Body of pancreas (tissue), 4 donors: ENCODE data around the gene GPR156. TPM values are rescaled to one million over a fixed set of nuclear protein-coding genes. Genes with fewer than 3 reads are reported as not detected.

Source experiments
- ATAC-seq: fragments of 150-250 bp; one replicate; pipeline ENCODE4 v1.9.1; 2016
- DNase-seq, 4 donors: peaks; one replicate each; pipeline ENCODE4 v3.0.0-alpha.2; 2019
- H3K27ac ChIP-seq, 4 donors: fragments of 200-600 bp; sonication (generic); 1 replicate in 3 of 4; 2 replicates in 1 of 4; pipeline versions ENCODE4 v1.5.1 to v1.6.1; 2016 to 2019; ENCODE audit warnings: mild to moderate bottlenecking in 1 of 4, mixed read lengths in 1 of 4, moderate library complexity in 1 of 4
- H3K27me3 ChIP-seq, 2 donors: fragments of 200-600 bp; sonication (generic); one replicate each; pipeline ENCODE4 v1.6.0; 2016; ENCODE audit warnings: mild to moderate bottlenecking in 1 of 2
- H3K36me3 ChIP-seq, 2 donors: fragments of 200-600 bp; sonication (generic); replicated peaks in 1 of 2; 2 replicates each; pipeline ENCODE4 v1.5.1; 2016; ENCODE audit warnings: low read depth in 2 of 2; ENCODE audit not compliant: insufficient read depth in 1 of 2
- H3K4me1 ChIP-seq: fragments of 200-600 bp; sonication (generic); one replicate; pipeline ENCODE4 v1.6.0; 2016
- H3K4me3 ChIP-seq, 2 donors: fragments of 200-600 bp; sonication (generic); 1 replicate in 1 of 2; 2 replicates in 1 of 2; pipeline ENCODE4 v1.5.1; 2016 to 2019
- H3K9me3 ChIP-seq, 3 donors: fragments of 200-600 bp; sonication (generic); 1 replicate in 2 of 3; 2 replicates in 1 of 3; pipeline ENCODE4 v1.5.1; 2016
- POLR2A ChIP-seq, 3 donors: fragments of 450-650 bp; IDR thresholded peaks; one replicate each; pipeline ENCODE4 v1.6.1; 2016; ENCODE audit warnings: antibody characterized with exemption in 3 of 3, mild to moderate bottlenecking in 2 of 3
- WGBS, 2 donors: methylation state at CpG; one replicate each; pipeline ENCODE4 v1.1.5; 2017; 5-methylcytosine and 5-hydroxymethylcytosine counted together
- intact Hi-C: fragments of 100-400 bp; cut with DNase I; formaldehyde crosslinking; loops from one replicate; pipeline ENCODE4 v1.15.1; 2023
- total RNA-seq, 2 donors: library from RNA; depleted of rRNA; stranded (reverse); fragments of >200 nt; gene quantifications; one replicate each; pipeline ENCODE4 v1.1.0, GENCODE V29; 2016
- TF ChIP-seq, protein P1 (sequence below), 7 experiments: fragments of 450-650 bp in 4 of 7; fragments of 200-600 bp in 3 of 7; sonication (generic) in 3 of 7; IDR thresholded peaks; one replicate each; pipeline ENCODE4 v1.5.1; 2016 to 2019; ENCODE audit warnings: antibody characterized with exemption in 7 of 7

Gene GPR156
- total RNA-seq, 2 donors from 2014 or later: not detected

DNA sequence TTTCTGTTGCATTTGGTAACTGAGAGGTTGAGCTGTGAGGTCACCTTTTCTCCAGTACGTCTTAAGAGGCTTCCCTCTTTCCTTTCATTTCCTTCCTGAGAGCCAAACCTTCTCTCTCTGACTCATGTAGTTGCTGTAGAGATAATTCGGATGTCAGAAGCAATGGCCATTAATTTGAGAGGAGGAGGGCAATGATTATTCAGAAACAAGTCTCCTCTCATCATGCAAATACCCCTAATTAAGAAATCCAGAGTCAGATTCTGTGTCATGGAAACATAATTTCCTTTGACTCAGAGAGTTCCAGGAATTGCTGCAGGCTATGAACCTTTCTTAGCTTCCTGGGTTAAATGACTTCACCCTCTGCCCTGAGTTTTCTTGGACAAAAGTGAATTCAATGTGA is 131.7 kb downstream of the GPR156 start:
- Histone ChIP-seq H3K27ac (no peak overlapping the region), H3K4me1 (no peaks in the 10 kb centered on the region), H3K4me3 (no peak overlapping the region), H3K27me3 (no peaks in the 10 kb centered on the region), H3K9me3 (peaks cover 0 to 14% (median 0%) of the 10 kb centered on the region in 3 donors), H3K36me3 (no peaks in the 10 kb centered on the region)
- DNase-seq (no peak), ATAC-seq (no peak)
- intact Hi-C loops: no loop called here
- TF ChIP-seq, protein P1, sequence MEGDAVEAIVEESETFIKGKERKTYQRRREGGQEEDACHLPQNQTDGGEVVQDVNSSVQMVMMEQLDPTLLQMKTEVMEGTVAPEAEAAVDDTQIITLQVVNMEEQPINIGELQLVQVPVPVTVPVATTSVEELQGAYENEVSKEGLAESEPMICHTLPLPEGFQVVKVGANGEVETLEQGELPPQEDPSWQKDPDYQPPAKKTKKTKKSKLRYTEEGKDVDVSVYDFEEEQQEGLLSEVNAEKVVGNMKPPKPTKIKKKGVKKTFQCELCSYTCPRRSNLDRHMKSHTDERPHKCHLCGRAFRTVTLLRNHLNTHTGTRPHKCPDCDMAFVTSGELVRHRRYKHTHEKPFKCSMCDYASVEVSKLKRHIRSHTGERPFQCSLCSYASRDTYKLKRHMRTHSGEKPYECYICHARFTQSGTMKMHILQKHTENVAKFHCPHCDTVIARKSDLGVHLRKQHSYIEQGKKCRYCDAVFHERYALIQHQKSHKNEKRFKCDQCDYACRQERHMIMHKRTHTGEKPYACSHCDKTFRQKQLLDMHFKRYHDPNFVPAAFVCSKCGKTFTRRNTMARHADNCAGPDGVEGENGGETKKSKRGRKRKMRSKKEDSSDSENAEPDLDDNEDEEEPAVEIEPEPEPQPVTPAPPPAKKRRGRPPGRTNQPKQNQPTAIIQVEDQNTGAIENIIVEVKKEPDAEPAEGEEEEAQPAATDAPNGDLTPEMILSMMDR (IDR thresholded peaks at IDR 0.05): no peak
- TF ChIP-seq POLR2A (IDR thresholded peaks at IDR 0.05): no peak
- WGBS, 2 donors: 60 to 78% methylated on average over 2 of the region's 2 CpGs

- H3K4me3 ChIP-seq: no peak overlapping the region
- WGBS, 2 donors: 75 to 96% methylated on average over 4 of the region's 4 CpGs
- H3K27ac ChIP-seq: no peak overlapping the region
- H3K9me3 ChIP-seq: peaks cover 0 to 14% (median 0%) of the 10 kb centered on the region in 3 donors
- DNase-seq (no peak), ATAC-seq (no peak)
- intact Hi-C loops: no loop called here
- H3K4me1 ChIP-seq: peaks cover 12% of the 10 kb centered on the region
- H3K36me3 ChIP-seq: no peaks in the 10 kb centered on the region
- H3K27me3 ChIP-seq: no peaks in the 10 kb centered on the region
- TF ChIP-seq, protein P1 (IDR thresholded peaks at IDR 0.05): no peak
- TF ChIP-seq POLR2A (IDR thresholded peaks at IDR 0.05): no peak
Measured at GRCh38 chr3:120151791-120152190, 133.2 kb downstream of the GPR156 start.

GRCh38 chr3:120148187-120148949 is 136.7 kb downstream of the GPR156 start:
- TF ChIP-seq POLR2A (IDR thresholded peaks at IDR 0.05): no peak
- TF ChIP-seq, protein P1 (IDR thresholded peaks at IDR 0.05): no peak
- no peak for DNase-seq
- H3K4me1 ChIP-seq: peaks cover 19% of the 10 kb centered on the region
- H3K4me3 ChIP-seq: no peak overlapping the region
- no peaks in the 10 kb centered on the region for H3K9me3 ChIP-seq
- 85 to 96% methylated on average over 3 of the region's 3 CpGs for whole genome bisulfite sequencing, 2 donors
- no peak overlapping the region for H3K27ac ChIP-seq
- no peaks in the 10 kb centered on the region for H3K36me3 ChIP-seq
- no peaks in the 10 kb centered on the region for H3K27me3 ChIP-seq
- ATAC-seq: no peak
- intact Hi-C loops: no loop called here

GRCh38 chr3:120147072-120147871 is 137.8 kb downstream of the GPR156 start:
- 32 to 38% methylated on average over 6 of the region's 6 CpGs for WGBS, 2 donors
- no peaks in the 10 kb centered on the region for H3K27me3 ChIP-seq
- ATAC-seq (peak; percentile 47), DNase-seq (peak; percentile 23 to 52 (median 36))
- TF ChIP-seq, protein P1 (IDR thresholded peaks at IDR 0.05): peak in 5 of 7 experiments; percentile 16 to 55 (median 46)
- TF ChIP-seq POLR2A (IDR thresholded peaks at IDR 0.05): no peak
- peaks cover 19% of the 10 kb centered on the region for H3K4me1 ChIP-seq
- H3K9me3 ChIP-seq: no peaks in the 10 kb centered on the region
- no peak overlapping the region for H3K27ac ChIP-seq
- H3K4me3 ChIP-seq: no peak overlapping the region
- intact Hi-C loops: no loop called here
- no peaks in the 10 kb centered on the region for H3K36me3 ChIP-seq
